Measurements from ENCODE around the gene RAB29. TPM values are rescaled to one million over a fixed set of nuclear protein-coding genes. Genes with fewer than 3 reads are reported as not detected.

Gene RAB29
- total and polyA plus RNA-seq, 9 of the 15 experiments (the other 6 are each of a cell fraction or from before 2014, with no cell fraction given): 6.3 to 17.6 (median 8.0) TPM

DNA sequence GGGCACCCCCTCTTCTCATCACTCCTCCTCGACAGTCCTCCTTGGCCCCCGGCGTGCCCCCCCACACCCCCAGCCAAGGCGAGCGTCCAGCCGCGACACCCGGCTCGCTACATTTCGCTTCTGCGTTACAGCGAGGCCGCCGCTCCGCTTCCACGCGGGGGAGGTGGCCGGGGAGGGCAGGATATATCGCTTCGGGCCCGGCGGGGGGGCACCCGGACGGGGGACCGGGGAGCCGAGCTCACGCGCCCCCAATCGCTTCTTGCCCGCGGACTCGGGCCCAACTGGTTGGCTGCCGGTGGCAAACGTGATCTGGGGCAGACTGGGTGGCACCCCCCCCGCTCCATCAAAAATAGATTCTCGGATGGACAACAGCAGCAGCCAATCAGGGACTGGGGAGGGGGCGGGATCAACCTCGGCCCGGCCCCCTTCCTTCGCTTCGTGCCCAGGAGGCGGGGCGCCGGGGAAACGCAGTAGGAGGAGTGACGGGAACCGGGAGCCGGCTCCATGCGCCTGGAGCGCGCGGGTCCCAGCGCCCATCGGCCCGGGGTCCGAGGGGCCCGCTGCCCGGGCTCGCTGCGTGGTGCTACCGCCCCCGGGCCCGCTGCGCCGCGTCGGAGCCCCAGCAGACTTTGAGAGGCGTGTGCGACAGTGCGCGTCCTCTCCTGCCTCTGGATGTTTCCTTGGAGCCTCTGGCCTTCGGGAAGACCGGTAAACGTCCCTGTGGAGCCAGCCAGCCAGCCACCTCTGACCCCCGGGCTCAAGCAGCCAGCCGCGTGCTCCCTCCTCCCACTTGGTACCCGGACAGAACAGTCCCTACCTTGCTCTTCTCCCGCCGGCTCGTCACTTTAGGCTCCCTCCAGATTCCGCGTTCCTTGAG lies 37.8 kb upstream of the RAB29 start, which contains the start of gene SLC41A1 (continued):
- TF ChIP-seq, protein P1, sequence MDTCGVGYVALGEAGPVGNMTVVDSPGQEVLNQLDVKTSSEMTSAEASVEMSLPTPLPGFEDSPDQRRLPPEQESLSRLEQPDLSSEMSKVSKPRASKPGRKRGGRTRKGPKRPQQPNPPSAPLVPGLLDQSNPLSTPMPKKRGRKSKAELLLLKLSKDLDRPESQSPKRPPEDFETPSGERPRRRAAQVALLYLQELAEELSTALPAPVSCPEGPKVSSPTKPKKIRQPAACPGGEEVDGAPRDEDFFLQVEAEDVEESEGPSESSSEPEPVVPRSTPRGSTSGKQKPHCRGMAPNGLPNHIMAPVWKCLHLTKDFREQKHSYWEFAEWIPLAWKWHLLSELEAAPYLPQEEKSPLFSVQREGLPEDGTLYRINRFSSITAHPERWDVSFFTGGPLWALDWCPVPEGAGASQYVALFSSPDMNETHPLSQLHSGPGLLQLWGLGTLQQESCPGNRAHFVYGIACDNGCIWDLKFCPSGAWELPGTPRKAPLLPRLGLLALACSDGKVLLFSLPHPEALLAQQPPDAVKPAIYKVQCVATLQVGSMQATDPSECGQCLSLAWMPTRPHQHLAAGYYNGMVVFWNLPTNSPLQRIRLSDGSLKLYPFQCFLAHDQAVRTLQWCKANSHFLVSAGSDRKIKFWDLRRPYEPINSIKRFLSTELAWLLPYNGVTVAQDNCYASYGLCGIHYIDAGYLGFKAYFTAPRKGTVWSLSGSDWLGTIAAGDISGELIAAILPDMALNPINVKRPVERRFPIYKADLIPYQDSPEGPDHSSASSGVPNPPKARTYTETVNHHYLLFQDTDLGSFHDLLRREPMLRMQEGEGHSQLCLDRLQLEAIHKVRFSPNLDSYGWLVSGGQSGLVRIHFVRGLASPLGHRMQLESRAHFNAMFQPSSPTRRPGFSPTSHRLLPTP (IDR thresholded peaks at IDR 0.05; ENCODE audit: borderline replicate concordance, extremely low read depth, insufficient read length): no peak
- TF ChIP-seq SP1 (CRISPR knock-in tag; IDR thresholded peaks at IDR 0.05) (peak; percentile 88), ZBTB49 (CRISPR knock-in tag; IDR thresholded peaks at IDR 0.05; ENCODE audit: borderline replicate concordance) (no peak), PREB (CRISPR knock-in tag; IDR thresholded peaks at IDR 0.05) (no peak), NBN (IDR thresholded peaks at IDR 0.05; ENCODE audit: low read depth) (0 out of 2 replicates have a peak, but pooled peaks have one; percentile 19), MECOM (CRISPR knock-in tag; IDR thresholded peaks at IDR 0.05) (no peak), GMEB1 (CRISPR knock-in tag; IDR thresholded peaks at IDR 0.05) (no peak; the same call in 1 of the 2 replicates), ZNF24 (IDR thresholded peaks at IDR 0.05) (no peak), HNRNPUL1 (IDR thresholded peaks at IDR 0.05; ENCODE audit: low read length) (no peak), MTF1 (CRISPR knock-in tag; IDR thresholded peaks at IDR 0.05; ENCODE audit: borderline replicate concordance) (no peak)
- TF ChIP-seq, protein P2, sequence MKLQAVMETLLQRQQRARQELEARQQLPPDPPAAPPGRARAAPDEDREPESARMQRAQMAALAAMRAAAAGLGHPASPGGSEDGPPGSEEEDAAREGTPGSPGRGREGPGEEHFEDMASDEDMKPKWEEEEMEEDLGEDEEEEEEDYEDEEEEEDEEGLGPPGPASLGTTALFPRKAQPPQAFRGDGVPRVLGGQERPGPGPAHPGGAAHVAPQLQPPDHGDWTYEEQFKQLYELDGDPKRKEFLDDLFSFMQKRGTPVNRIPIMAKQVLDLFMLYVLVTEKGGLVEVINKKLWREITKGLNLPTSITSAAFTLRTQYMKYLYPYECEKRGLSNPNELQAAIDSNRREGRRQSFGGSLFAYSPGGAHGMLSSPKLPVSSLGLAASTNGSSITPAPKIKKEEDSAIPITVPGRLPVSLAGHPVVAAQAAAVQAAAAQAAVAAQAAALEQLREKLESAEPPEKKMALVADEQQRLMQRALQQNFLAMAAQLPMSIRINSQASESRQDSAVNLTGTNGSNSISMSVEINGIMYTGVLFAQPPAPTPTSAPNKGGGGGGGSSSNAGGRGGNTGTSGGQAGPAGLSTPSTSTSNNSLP (IDR thresholded peaks at IDR 0.05; ENCODE audit: borderline replicate concordance, low read depth, low read length): peak; percentile 45; the same call in 1 of the 2 replicates
- TF ChIP-seq, protein P3, sequence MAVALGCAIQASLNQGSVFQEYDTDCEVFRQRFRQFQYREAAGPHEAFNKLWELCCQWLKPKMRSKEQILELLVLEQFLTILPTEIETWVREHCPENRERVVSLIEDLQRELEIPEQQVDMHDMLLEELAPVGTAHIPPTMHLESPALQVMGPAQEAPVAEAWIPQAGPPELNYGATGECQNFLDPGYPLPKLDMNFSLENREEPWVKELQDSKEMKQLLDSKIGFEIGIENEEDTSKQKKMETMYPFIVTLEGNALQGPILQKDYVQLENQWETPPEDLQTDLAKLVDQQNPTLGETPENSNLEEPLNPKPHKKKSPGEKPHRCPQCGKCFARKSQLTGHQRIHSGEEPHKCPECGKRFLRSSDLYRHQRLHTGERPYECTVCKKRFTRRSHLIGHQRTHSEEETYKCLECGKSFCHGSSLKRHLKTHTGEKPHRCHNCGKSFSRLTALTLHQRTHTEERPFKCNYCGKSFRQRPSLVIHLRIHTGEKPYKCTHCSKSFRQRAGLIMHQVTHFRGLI (CRISPR knock-in tag; IDR thresholded peaks at IDR 0.05): no peak

Measured in K562 (cell line).